Measurements from ENCODE around the gene OR2L8.

OR2L8 gene

GRCh38 chr1:247914941-247915662, 33.6 kb upstream of the OR2L8 start:
- Histone ChIP-seq H3K9me3 (ENCODE audit: low read length) (no peaks in the 10 kb centered on the region), H3K27me3 (ENCODE audit: insufficient read depth, low read length) (no peaks in the 10 kb centered on the region), H3K4me1 (ENCODE audit: insufficient read depth, low read length, severe bottlenecking) (no peaks in the 10 kb centered on the region), H3K27ac (ENCODE audit: low read depth, low read length, poor library complexity, severe bottlenecking) (no peak overlapping the region), H3K9ac (ENCODE audit: low read length) (no peak overlapping the region), H3K9me2 (ENCODE audit: low read depth, low read length) (no peaks in the 10 kb centered on the region), H3F3A (ENCODE audit: insufficient read depth, low read length) (no peaks in the 10 kb centered on the region), H2AFZ (ENCODE audit: low read length) (no peak overlapping the region), H3K36me3 (ENCODE audit: insufficient read depth, low read length) (no peaks in the 10 kb centered on the region), H3K4me2 (ENCODE audit: low read length) (no peak overlapping the region), H3K4me3 (ENCODE audit: low read depth, low read length, poor library complexity, severe bottlenecking) (no peak overlapping the region), H3K79me2 (ENCODE audit: insufficient read depth, low read length) (no peaks in the 10 kb centered on the region), H4K20me1 (ENCODE audit: insufficient read depth, low read length) (no peaks in the 10 kb centered on the region)
- TF ChIP-seq CTCF (IDR thresholded peaks at IDR 0.05; ENCODE audit: low read length) (no peak), EZH2 (IDR thresholded peaks at IDR 0.05; ENCODE audit: borderline replicate concordance, low read length) (no peak)

GRCh38 chr1:247919952-247920351, 28.7 kb upstream of the OR2L8 start, which contains the start of gene OR2T8:
OR2T8 (plus strand) TSS chr1:247920252; CDS start chr1:247921018, 766 bp downstream.
- no peaks in the 10 kb centered on the region for H3K9me3 ChIP-seq (ENCODE audit: low read length)

GRCh38 chr1:247923941-247924340, 24.7 kb upstream of the OR2L8 start:
- no peak overlapping the region for H3K9ac ChIP-seq (ENCODE audit: low read length)
- no peak overlapping the region for H3K4me2 ChIP-seq (ENCODE audit: low read length)
- no peaks in the 10 kb centered on the region for H3K79me2 ChIP-seq (ENCODE audit: insufficient read depth, low read length)
- no peaks in the 10 kb centered on the region for H3K27me3 ChIP-seq (ENCODE audit: insufficient read depth, low read length)
- no peak overlapping the region for H3K4me3 ChIP-seq (ENCODE audit: low read depth, low read length, poor library complexity, severe bottlenecking)
- no peaks in the 10 kb centered on the region for H3F3A ChIP-seq (ENCODE audit: insufficient read depth, low read length)
- H3K9me2 ChIP-seq (ENCODE audit: low read depth, low read length) = no peaks in the 10 kb centered on the region
- H4K20me1 ChIP-seq (ENCODE audit: insufficient read depth, low read length) = no peaks in the 10 kb centered on the region
- H3K27ac ChIP-seq (ENCODE audit: low read depth, low read length, poor library complexity, severe bottlenecking) = no peak overlapping the region
- TF ChIP-seq EZH2 (IDR thresholded peaks at IDR 0.05; ENCODE audit: borderline replicate concordance, low read length) = no peak
- TF ChIP-seq CTCF (IDR thresholded peaks at IDR 0.05; ENCODE audit: low read length) = no peak
- H3K9me3 ChIP-seq (ENCODE audit: low read length) = no peaks in the 10 kb centered on the region
- H2AFZ ChIP-seq (ENCODE audit: low read length) = no peak overlapping the region
- no peaks in the 10 kb centered on the region for H3K4me1 ChIP-seq (ENCODE audit: insufficient read depth, low read length, severe bottlenecking)
- H3K36me3 ChIP-seq (ENCODE audit: insufficient read depth, low read length) = no peaks in the 10 kb centered on the region

More at GRCh38 chr1:247919952-247920351, 28.7 kb upstream of the OR2L8 start, which contains the start of gene OR2T8:
- H3K27me3 ChIP-seq (ENCODE audit: insufficient read depth, low read length) = no peaks in the 10 kb centered on the region
- TF ChIP-seq EZH2 (IDR thresholded peaks at IDR 0.05; ENCODE audit: borderline replicate concordance, low read length) (no peak), CTCF (IDR thresholded peaks at IDR 0.05; ENCODE audit: low read length) (no peak)
- no peak within 1 kb of the TSS for H3K27ac ChIP-seq (ENCODE audit: low read depth, low read length, poor library complexity, severe bottlenecking)
- H3K4me3 ChIP-seq (ENCODE audit: low read depth, low read length, poor library complexity, severe bottlenecking) = no peak within 1 kb of the TSS
- no peak within 1 kb of the TSS for H3K4me2 ChIP-seq (ENCODE audit: low read length)
- no peak within 1 kb of the TSS for H3K9ac ChIP-seq (ENCODE audit: low read length)
- no peaks in the 10 kb centered on the region for H3F3A ChIP-seq (ENCODE audit: insufficient read depth, low read length)
- no peaks in the 10 kb centered on the region for H3K4me1 ChIP-seq (ENCODE audit: insufficient read depth, low read length, severe bottlenecking)
- H3K79me2 ChIP-seq (ENCODE audit: insufficient read depth, low read length) = no peaks in the 10 kb centered on the region
- H3K36me3 ChIP-seq (ENCODE audit: insufficient read depth, low read length) = no peaks in the 10 kb centered on the region
- no peak within 1 kb of the TSS for H2AFZ ChIP-seq (ENCODE audit: low read length)
- no peaks in the 10 kb centered on the region for H4K20me1 ChIP-seq (ENCODE audit: insufficient read depth, low read length)
- H3K9me2 ChIP-seq (ENCODE audit: low read depth, low read length) = no peaks in the 10 kb centered on the region
